Measurements from ENCODE around the gene CLIC1.

DNA sequence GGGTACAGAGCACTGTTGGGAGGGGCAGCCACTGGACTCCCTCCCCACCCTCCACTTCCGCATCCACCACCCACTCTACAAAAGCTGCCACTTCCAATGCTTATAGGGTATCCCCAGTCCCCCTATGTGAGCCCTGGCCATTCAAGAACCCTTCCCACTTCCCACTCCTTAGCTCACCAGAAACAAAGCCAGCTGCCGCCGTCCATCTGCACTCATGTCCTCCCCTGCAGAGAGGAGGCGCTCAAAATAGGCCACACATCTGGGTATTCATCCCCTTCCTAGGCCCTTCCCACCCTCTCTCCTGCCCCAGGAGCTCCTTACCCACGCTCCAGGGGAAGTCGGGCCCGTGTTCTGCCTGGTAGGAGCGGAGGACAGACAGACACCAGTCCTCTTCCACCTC, 49.0 kb downstream of the CLIC1 start:
- no peak for TF ChIP-seq POLR2AphosphoS5 (IDR thresholded peaks at IDR 0.05; ENCODE audit: low read depth, low read length)
- no peak for TF ChIP-seq POLR2A (IDR thresholded peaks at IDR 0.05; ENCODE audit: low read depth, low read length)
- TF ChIP-seq TAF1 (IDR thresholded peaks at IDR 0.05; ENCODE audit: borderline replicate concordance, low read depth, low read length): no peak
